ENCODE data around the gene VEGFA.

Gene VEGFA

GRCh38 chr6:43765776-43766499 is 4.1 kb upstream of the VEGFA start:
- peaks cover 7% of the 10 kb centered on the region for H3K4me1 ChIP-seq (ENCODE audit: insufficient read depth, insufficient read length)
- TF ChIP-seq ZNF274 (IDR thresholded peaks at IDR 0.05; ENCODE audit: low read depth, low read length) (no peak), SUZ12 (IDR thresholded peaks at IDR 0.05; ENCODE audit: extremely low read depth, insufficient read depth, insufficient read length) (no peak), YY1 (IDR thresholded peaks at IDR 0.05; ENCODE audit: insufficient read depth, insufficient read length) (no peak)
- H3K4me3 ChIP-seq (ENCODE audit: insufficient read length, low read depth) = no peak overlapping the region
- DNase-seq (ENCODE audit: low read depth, low spot score) = no peak
- H3K9ac ChIP-seq (ENCODE audit: insufficient read length, low read depth) = no peak overlapping the region
- no peaks in the 10 kb centered on the region for H3K36me3 ChIP-seq (ENCODE audit: insufficient read depth, insufficient read length, low read length)
- H3K9me3 ChIP-seq (ENCODE audit: insufficient read depth, low read length) = no peaks in the 10 kb centered on the region
- no peaks in the 10 kb centered on the region for H3K27me3 ChIP-seq (ENCODE audit: insufficient read depth, insufficient read length)

- H3K9ac ChIP-seq (ENCODE audit: insufficient read length, low read depth) = no peak overlapping the region
- TF ChIP-seq SUZ12 (IDR thresholded peaks at IDR 0.05; ENCODE audit: extremely low read depth, insufficient read depth, insufficient read length) = no peak
- TF ChIP-seq ZNF274 (IDR thresholded peaks at IDR 0.05; ENCODE audit: low read depth, low read length) = no peak
- TF ChIP-seq YY1 (IDR thresholded peaks at IDR 0.05; ENCODE audit: insufficient read depth, insufficient read length) = no peak
- no peaks in the 10 kb centered on the region for H3K36me3 ChIP-seq (ENCODE audit: insufficient read depth, insufficient read length, low read length)
- peaks cover 7% of the 10 kb centered on the region for H3K4me1 ChIP-seq (ENCODE audit: insufficient read depth, insufficient read length)
- H3K9me3 ChIP-seq (ENCODE audit: insufficient read depth, low read length) = no peaks in the 10 kb centered on the region
- no peaks in the 10 kb centered on the region for H3K27me3 ChIP-seq (ENCODE audit: insufficient read depth, insufficient read length)
- no peak for DNase-seq (ENCODE audit: low read depth, low spot score)
- H3K4me3 ChIP-seq (ENCODE audit: insufficient read length, low read depth) = no peak overlapping the region
Observed at GRCh38 chr6:43766500-43766853, 3.5 kb upstream of the VEGFA start.

- TF ChIP-seq SUZ12 (IDR thresholded peaks at IDR 0.05; ENCODE audit: extremely low read depth, insufficient read depth, insufficient read length) (no peak), YY1 (IDR thresholded peaks at IDR 0.05; ENCODE audit: insufficient read depth, insufficient read length) (no peak), ZNF274 (IDR thresholded peaks at IDR 0.05; ENCODE audit: low read depth, low read length) (no peak)
- no peak for DNase-seq (ENCODE audit: low read depth, low spot score)
- H3K4me1 ChIP-seq (ENCODE audit: insufficient read depth, insufficient read length) = peaks cover 7% of the 10 kb centered on the region
- H3K36me3 ChIP-seq (ENCODE audit: insufficient read depth, insufficient read length, low read length) = no peaks in the 10 kb centered on the region
- no peak overlapping the region for H3K9ac ChIP-seq (ENCODE audit: insufficient read length, low read depth)
- no peak overlapping the region for H3K4me3 ChIP-seq (ENCODE audit: insufficient read length, low read depth)
- H3K9me3 ChIP-seq (ENCODE audit: insufficient read depth, low read length) = no peaks in the 10 kb centered on the region
- no peaks in the 10 kb centered on the region for H3K27me3 ChIP-seq (ENCODE audit: insufficient read depth, insufficient read length)
Observed at GRCh38 chr6:43766964-43767461, 3.0 kb upstream of the VEGFA start.

- H3K27me3 ChIP-seq (ENCODE audit: insufficient read depth, insufficient read length) = no peaks in the 10 kb centered on the region
- TF ChIP-seq YY1 (IDR thresholded peaks at IDR 0.05; ENCODE audit: insufficient read depth, insufficient read length) = no peak
- TF ChIP-seq ZNF274 (IDR thresholded peaks at IDR 0.05; ENCODE audit: low read depth, low read length) = no peak
- TF ChIP-seq SUZ12 (IDR thresholded peaks at IDR 0.05; ENCODE audit: extremely low read depth, insufficient read depth, insufficient read length) = no peak
- no peaks in the 10 kb centered on the region for H3K36me3 ChIP-seq (ENCODE audit: insufficient read depth, insufficient read length, low read length)
- no peak overlapping the region for H3K4me3 ChIP-seq (ENCODE audit: insufficient read length, low read depth)
- no peak overlapping the region for H3K9ac ChIP-seq (ENCODE audit: insufficient read length, low read depth)
- no peaks in the 10 kb centered on the region for H3K9me3 ChIP-seq (ENCODE audit: insufficient read depth, low read length)
- H3K4me1 ChIP-seq (ENCODE audit: insufficient read depth, insufficient read length) = peaks cover 5% of the 10 kb centered on the region
- DNase-seq (ENCODE audit: low read depth, low spot score) = no peak
Observed at GRCh38 chr6:43767553-43768505, 2.2 kb upstream of the VEGFA start.

GRCh38 chr6:43768506-43768860 is 1.5 kb upstream of the VEGFA start:
- H3K9ac ChIP-seq (ENCODE audit: insufficient read length, low read depth) = no peak overlapping the region
- no peak for DNase-seq (ENCODE audit: low read depth, low spot score)

GRCh38 chr6:43768983-43769525 is 957 bp upstream of the VEGFA start:
- Histone ChIP-seq H3K36me3 (ENCODE audit: insufficient read depth, insufficient read length, low read length) (peaks cover under 1% of the 10 kb centered on the region), H3K4me3 (ENCODE audit: insufficient read length, low read depth) (no peak overlapping the region), H3K9me3 (ENCODE audit: insufficient read depth, low read length) (no peaks in the 10 kb centered on the region), H3K9ac (ENCODE audit: insufficient read length, low read depth) (no peak overlapping the region), H3K4me1 (ENCODE audit: insufficient read depth, insufficient read length) (peaks cover 12% of the 10 kb centered on the region), H3K27me3 (ENCODE audit: insufficient read depth, insufficient read length) (no peaks in the 10 kb centered on the region)
- DNase-seq (ENCODE audit: low read depth, low spot score) = no peak
- no peak for TF ChIP-seq SUZ12 (IDR thresholded peaks at IDR 0.05; ENCODE audit: extremely low read depth, insufficient read depth, insufficient read length)
- TF ChIP-seq ZNF274 (IDR thresholded peaks at IDR 0.05; ENCODE audit: low read depth, low read length) = no peak
- TF ChIP-seq YY1 (IDR thresholded peaks at IDR 0.05; ENCODE audit: insufficient read depth, insufficient read length) = no peak

More at GRCh38 chr6:43768506-43768860, 1.5 kb upstream of the VEGFA start:
- Histone ChIP-seq H3K4me1 (ENCODE audit: insufficient read depth, insufficient read length) (peaks cover 9% of the 10 kb centered on the region), H3K9me3 (ENCODE audit: insufficient read depth, low read length) (no peaks in the 10 kb centered on the region), H3K27me3 (ENCODE audit: insufficient read depth, insufficient read length) (no peaks in the 10 kb centered on the region), H3K36me3 (ENCODE audit: insufficient read depth, insufficient read length, low read length) (no peaks in the 10 kb centered on the region), H3K4me3 (ENCODE audit: insufficient read length, low read depth) (no peak overlapping the region)
- no peak for TF ChIP-seq YY1 (IDR thresholded peaks at IDR 0.05; ENCODE audit: insufficient read depth, insufficient read length)
- TF ChIP-seq SUZ12 (IDR thresholded peaks at IDR 0.05; ENCODE audit: extremely low read depth, insufficient read depth, insufficient read length) = no peak
- no peak for TF ChIP-seq ZNF274 (IDR thresholded peaks at IDR 0.05; ENCODE audit: low read depth, low read length)

All from NT2/D1 (cell line).